Inflammatory macrophage treated with lipopolysaccharide for 4 hours (primary cell): Measurements from ENCODE around the gene G6PD.
"Not testable (repeated sequence)": the region's sequence is repeated elsewhere in the genome, so short reads cannot be mapped to it uniquely, and the experiment has no call there.

Experiments
- DNase-seq: peaks from one replicate; pipeline ENCODE4 v3.0.0-alpha.2; 2020

G6PD gene

GRCh38 chrX:154546354-154547244 lies at the start of gene G6PD:
Gene G6PD (minus strand): TSS chrX:154546846. CDS start chrX:154546155, 691 bp downstream.
- DNase-seq = peak; percentile 65

- DNase-seq = peak; percentile 34
Observed at GRCh38 chrX:154595559-154596249, 49.1 kb upstream of the G6PD start.

GRCh38 chrX:154594491-154594890 lies 47.8 kb upstream of the G6PD start:
- DNase-seq = no peak

GRCh38 chrX:154593201-154593600 lies 46.6 kb upstream of the G6PD start:
- no peak for DNase-seq

- DNase-seq = no peak
Observed at GRCh38 chrX:154592505-154592904, 45.9 kb upstream of the G6PD start.

GRCh38 chrX:154590415-154590814 lies 43.8 kb upstream of the G6PD start:
- DNase-seq = not testable (repeated sequence)

- not testable (repeated sequence) for DNase-seq
Observed at GRCh38 chrX:154584585-154585183, 38.0 kb upstream of the G6PD start, which contains the start of gene CTAG1A. Gene CTAG1A (plus strand): TSS chrX:154585133. CDS start chrX:154585207, 74 bp downstream.

GRCh38 chrX:154582994-154583393 lies 36.3 kb upstream of the G6PD start:
- not testable (repeated sequence) for DNase-seq

- DNase-seq = not testable (repeated sequence)
Observed at GRCh38 chrX:154575076-154575475, 28.4 kb upstream of the G6PD start.

- not testable (repeated sequence) for DNase-seq
Observed at GRCh38 chrX:154573061-154573460, 26.4 kb upstream of the G6PD start.

GRCh38 chrX:154570361-154570760 lies 23.7 kb upstream of the G6PD start:
- not testable (repeated sequence) for DNase-seq

- DNase-seq = not testable (repeated sequence)
Observed at GRCh38 chrX:154562295-154562694, 15.6 kb upstream of the G6PD start.

GRCh38 chrX:154560326-154560725 lies 13.7 kb upstream of the G6PD start:
- not testable (repeated sequence) for DNase-seq

GRCh38 chrX:154558896-154559295 lies 12.2 kb upstream of the G6PD start:
- DNase-seq = not testable (repeated sequence)

GRCh38 chrX:154558060-154558690 lies 11.5 kb upstream of the G6PD start:
- DNase-seq = not testable (repeated sequence)

- DNase-seq = peak; percentile 4
Observed at GRCh38 chrX:154552112-154552806, 5.6 kb upstream of the G6PD start.

- no peak for DNase-seq
Observed at GRCh38 chrX:154549766-154550165, 3.1 kb upstream of the G6PD start.

GRCh38 chrX:154548028-154548316 lies 1.3 kb upstream of the G6PD start:
- no peak for DNase-seq

GRCh38 chrX:154547245-154548027 lies 790 bp upstream of the G6PD start, which contains the start of gene IKBKG:
Gene IKBKG (plus strand): TSS chrX:154547620. CDS start chrX:154552003, 4,383 bp downstream.
- peak; percentile 89 for DNase-seq

- no peak for DNase-seq
Observed at GRCh38 chrX:154545673-154546274, 872 bp downstream of the G6PD start.
